DMS 273 (cell line): ENCODE results near the gene UPK3A.
A peak's percentile ranks its signal among the peaks of the same experiment; 100 is the strongest.
"Not testable (repeated sequence)": the region's sequence is repeated elsewhere in the genome, so short reads cannot be mapped to it uniquely, and the experiment has no call there.

Experiments used
- DNase-seq: peaks from one replicate; lab custom pipeline; 2025; ENCODE audit not compliant: unreplicated experiment; lab: John Stamatoyannopoulos, UW

The UPK3A gene

GRCh38 chr22:45324311-45324711, 39.6 kb downstream of the UPK3A start:
- no peak for DNase-seq

GRCh38 chr22:45328261-45328660, 43.5 kb downstream of the UPK3A start:
- not testable (repeated sequence) for DNase-seq

GRCh38 chr22:45328822-45329529, 44.2 kb downstream of the UPK3A start:
- DNase-seq, result peak; percentile 91

- DNase-seq, result peak; percentile 97
Observed at GRCh38 chr22:45329530-45329936, 44.8 kb downstream of the UPK3A start.

DNA sequence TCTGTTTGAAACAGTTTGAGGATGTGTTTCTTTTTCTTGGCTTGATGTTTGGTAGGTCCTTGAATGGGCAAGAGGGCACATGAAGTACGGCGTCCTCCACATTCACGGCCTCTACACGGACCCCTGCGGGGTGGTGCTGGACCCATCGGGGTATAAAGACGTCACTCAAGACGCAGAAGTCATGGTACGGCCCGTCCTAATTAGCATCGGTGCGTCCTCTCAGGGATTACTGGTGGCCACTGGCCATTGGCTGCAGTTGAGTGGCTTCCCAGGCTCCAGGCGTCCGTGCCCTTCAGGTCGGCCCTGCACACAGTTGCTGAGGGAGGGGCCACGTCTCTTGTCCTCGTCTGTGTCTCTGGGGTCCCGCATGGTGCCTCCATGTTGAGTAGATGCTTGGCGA, 45.8 kb downstream of the UPK3A start:
- DNase-seq, result no peak

- no peak for DNase-seq
Observed at GRCh38 chr22:45331486-45331885, 46.7 kb downstream of the UPK3A start.

- no peak for DNase-seq
Observed at GRCh38 chr22:45332001-45332400, 47.3 kb downstream of the UPK3A start.

DNA sequence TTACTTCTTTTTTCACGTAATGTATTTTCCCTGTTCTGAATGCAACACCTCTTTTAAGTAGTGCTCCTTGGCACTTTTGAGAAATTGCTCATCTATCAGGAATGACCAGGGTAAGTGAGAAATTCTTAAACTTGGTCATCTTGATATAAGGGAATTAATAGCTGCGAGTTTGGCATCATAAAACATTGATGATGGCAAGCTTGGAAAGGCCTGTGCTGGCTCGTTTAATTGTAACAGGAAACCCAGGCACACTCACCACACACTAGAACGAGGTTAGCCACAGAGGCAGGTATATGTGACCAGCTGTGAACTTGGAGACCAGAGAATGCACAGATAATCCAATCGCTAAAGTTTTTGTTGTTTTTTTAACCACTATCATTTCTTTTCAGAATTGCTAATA, 49.3 kb downstream of the UPK3A start:
- peak; percentile 64 for DNase-seq

DNA sequence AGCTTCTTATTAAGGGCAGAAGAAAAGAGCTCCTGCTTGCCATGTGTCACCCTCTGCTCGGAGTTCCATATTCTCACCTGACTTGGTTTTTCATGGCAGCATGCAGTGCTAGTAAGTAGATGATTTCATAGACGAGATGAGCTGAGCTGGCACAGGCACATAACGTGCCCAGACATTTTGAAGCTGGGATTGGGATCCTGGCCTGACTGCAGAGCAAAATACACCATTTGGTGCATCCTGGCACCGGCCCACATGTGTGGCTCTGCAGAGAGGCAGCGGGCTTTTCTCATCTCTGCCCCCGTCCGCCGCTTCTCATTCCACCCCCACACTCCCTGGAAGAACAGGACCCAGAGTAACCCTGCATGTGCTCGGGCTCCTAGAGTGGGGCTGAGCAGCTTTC, 49.8 kb downstream of the UPK3A start:
- peak; percentile 93 for DNase-seq

DNA sequence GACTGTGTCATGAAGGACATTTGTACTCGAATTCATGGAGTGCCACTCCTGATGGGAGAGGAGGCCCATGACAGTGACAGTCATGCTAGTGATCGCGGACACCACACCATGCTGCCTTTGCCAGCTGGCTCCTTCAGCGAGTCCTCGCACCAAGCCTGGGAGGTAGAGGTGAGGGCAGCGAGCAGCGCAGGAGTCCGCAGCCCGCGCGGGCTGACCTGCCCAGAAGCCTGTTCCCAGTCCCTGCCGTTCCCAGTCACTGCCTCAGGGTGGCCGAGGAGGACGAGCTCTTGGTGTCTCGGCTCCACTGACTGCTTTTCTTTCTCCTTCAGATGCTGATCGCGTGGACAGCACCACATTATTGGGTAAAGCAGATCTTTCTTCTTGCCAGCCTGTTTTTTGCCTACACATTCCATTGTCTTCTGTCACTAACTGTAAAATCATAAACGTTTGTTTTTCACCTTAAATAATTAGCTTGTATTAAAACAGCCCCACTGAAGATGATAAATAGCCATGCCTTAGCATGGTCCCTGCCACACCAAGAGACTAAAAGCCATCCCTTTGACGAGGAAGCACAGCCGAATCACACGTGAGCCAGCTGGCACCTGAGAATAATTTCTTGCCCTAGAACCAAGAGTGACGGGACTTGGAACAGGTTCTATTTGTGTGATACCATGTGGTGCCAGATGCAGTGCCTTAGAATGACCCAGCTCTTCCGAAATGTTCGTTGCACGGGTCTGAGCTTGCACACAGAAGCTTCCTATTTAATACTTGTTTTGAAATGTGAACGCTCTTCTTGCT, 50.5 kb downstream of the UPK3A start:
- peak; percentile 83 for DNase-seq

DNA sequence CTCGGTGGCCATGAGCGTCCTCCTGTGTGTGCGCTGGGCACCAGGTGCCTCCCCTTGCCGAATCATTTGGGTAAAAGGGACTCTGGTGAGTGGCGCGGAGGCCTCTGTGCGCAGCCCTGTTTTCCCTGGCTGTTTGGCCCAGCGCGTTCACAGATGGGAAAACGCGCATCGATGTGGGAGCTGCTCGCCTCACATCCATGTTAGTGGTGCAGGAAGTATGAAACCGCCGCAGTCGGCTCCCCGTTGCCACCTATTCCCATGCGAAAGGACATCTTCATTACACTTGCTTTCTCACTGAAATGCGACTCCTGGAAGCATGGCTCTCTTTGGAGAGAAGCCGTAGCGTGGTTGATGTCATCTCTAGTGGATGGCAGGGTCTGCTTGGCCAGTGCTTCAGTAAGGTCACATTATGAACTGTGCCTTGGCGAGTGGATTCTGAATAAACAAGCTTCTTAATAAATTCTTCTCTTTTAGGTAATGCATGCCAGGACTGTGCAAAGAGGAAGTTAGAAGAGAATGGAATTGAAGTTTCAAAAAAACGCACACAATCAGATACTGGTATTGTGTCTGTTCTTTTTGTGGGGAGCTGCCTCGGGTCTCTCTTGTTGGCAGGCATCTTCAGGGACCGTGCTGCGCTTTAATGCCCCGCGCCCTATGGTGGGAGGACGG, 51.2 kb downstream of the UPK3A start:
- no peak for DNase-seq

DNA sequence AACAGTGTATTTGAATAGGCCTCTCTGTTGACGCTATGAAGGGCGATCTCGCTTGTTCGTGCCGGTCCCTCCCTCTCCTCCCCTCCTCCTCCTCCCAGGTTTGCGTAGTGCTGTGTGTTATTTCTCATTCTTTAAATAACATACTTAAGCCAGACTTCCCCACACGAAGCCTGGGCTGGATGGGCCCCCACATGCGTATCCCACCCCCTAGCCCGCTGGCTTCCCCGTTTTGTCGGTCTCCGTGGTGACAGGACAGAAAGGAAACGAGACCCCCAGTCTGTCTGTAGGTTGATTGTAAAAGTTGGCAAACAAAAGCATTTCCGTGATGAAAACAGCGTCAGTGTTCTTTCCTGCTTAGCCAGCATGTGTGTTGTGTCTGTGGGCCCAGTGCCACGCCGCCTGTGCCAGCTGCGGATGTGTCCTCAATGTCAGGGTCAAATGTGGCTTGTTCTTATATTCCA, 52.3 kb downstream of the UPK3A start:
- peak; percentile 18 for DNase-seq

DNA sequence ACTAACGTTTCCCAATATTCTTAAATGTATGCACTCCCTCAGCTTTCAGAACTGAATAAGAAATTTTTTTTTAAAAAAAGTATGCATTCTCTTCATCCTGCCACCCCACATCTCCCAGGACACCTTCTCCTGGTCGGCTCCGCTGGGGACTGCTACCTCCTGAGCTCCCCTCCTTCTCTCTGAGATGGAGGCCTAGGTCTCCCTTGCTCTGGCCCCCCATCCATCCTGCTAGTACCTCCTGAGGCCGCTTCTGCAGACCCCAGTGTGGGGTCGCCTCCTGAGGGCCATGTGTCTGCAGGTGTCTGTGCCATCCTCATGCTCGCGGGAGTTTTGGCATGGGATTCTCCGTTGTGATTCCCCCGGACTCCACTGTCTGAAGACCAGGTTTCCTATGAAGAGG, 52.8 kb downstream of the UPK3A start:
- no peak for DNase-seq

GRCh38 chr22:45338795-45339194, 54.0 kb downstream of the UPK3A start:
- DNase-seq, result no peak

GRCh38 chr22:45340323-45340722, 55.6 kb downstream of the UPK3A start:
- DNase-seq, result no peak

- no peak for DNase-seq
Observed at GRCh38 chr22:45341498-45341897, 56.7 kb downstream of the UPK3A start.

DNA sequence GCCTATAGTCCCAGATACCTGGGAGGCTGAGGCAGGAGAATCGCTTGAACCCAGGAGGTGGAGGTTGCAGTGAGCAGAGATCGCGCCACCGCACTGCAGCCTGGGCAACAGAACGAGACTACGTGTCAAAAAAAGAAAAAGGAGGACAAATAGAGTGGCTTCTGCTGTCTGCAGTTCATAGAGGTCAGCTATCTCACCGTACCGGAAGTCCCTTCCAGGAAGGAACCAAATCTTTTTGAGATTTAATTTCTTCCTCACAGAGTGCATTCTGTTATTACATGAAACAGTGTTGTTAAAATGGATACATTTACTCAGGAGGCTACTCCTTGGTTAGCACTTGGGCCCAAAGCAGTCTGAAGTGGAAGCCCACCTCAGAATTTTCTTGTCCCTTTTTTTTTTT, 58.4 kb downstream of the UPK3A start:
- DNase-seq, result no peak

DNA sequence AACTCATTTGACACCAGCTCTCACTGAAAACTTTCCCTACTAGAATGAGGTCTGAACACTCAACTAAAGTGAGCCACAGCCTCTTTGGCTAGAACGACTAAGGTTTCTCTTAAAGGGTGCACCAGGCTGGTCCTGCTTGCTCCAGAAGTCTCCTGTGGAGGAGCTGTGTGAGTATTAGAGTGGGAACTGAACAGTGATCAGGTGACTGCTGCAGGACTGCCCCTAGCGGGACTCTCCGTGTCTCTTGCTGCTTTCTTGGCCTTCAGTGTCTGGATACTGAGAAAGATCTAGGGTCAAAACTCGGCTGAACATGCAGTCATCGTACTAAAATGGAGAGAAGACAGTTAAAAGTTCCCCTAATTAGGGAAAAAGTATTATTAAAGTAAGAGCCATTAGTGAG, 59.6 kb downstream of the UPK3A start:
- no peak for DNase-seq
